ENCODE data around the gene RTL1. TPM values are rescaled to one million over a fixed set of nuclear protein-coding genes. Genes with fewer than 3 reads are reported as not detected.

RTL1 gene
- total and polyA plus RNA-seq, 2 of the 8 experiments (the other 6 are each of a cell fraction or from before 2014, with no cell fraction given) = not detected

GRCh38 chr14:100900837-100901390 lies 2.6 kb downstream of the RTL1 start (continued):
- no peak for TF ChIP-seq SAP30 (IDR thresholded peaks at IDR 0.05; ENCODE audit: insufficient read depth, insufficient replicate concordance, low read length)
- TF ChIP-seq, protein P1, sequence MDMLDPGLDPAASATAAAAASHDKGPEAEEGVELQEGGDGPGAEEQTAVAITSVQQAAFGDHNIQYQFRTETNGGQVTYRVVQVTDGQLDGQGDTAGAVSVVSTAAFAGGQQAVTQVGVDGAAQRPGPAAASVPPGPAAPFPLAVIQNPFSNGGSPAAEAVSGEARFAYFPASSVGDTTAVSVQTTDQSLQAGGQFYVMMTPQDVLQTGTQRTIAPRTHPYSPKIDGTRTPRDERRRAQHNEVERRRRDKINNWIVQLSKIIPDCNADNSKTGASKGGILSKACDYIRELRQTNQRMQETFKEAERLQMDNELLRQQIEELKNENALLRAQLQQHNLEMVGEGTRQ (IDR thresholded peaks at IDR 0.05; ENCODE audit: low read length) = no peak
- TF ChIP-seq BCL11A (IDR thresholded peaks at IDR 0.05; ENCODE audit: low read depth in 2 of 2, low read length in 2 of 2) = no peak
- no peak for TF ChIP-seq EP300 (IDR thresholded peaks at IDR 0.05; ENCODE audit: borderline replicate concordance in 1 of 2, low read depth in 2 of 2, low read length in 2 of 2)
- TF ChIP-seq RAD21 (IDR thresholded peaks at IDR 0.05 in 1 of 2, conservative IDR thresholded peaks at IDR 0.05 in 1 of 2; ENCODE audit: low read depth in 2 of 2, low read length in 2 of 2) = peak; percentile 92
- TF ChIP-seq JUND (IDR thresholded peaks at IDR 0.05; ENCODE audit: low read length) = no peak
- no peak for TF ChIP-seq EGR1 (IDR thresholded peaks at IDR 0.05; ENCODE audit: borderline replicate concordance, low read depth, low read length)
- no peak for TF ChIP-seq NRF1 (IDR thresholded peaks at IDR 0.05; ENCODE audit: low read depth, low read length)
- no peak for TF ChIP-seq CBX5 (IDR thresholded peaks at IDR 0.05; ENCODE audit: low read depth, low read length)
- TF ChIP-seq RXRA (IDR thresholded peaks at IDR 0.05; ENCODE audit: insufficient read depth, low read depth, low read length) = no peak
- TF ChIP-seq FOSL1 (IDR thresholded peaks at IDR 0.05; ENCODE audit: insufficient read depth, low read depth, low read length) = no peak

Data from H1 (cell line).